HepG2 (cell line): ENCODE measurements around the gene FZD7. TPM values are rescaled to one million over a fixed set of nuclear protein-coding genes. Genes with fewer than 3 reads are reported as not detected.

Experiments used
- ATAC-seq: fragments of 200-7000 bp; cut with Tn5 transposase; 3 replicates; pipeline ENCODE4 v1.9.1; 2020; ENCODE audit warnings: mild to moderate bottlenecking, moderate library complexity
- BruUV-seq: library from RNA; stranded (reverse); fragments of 400-500 nt; replicated peaks from 2 replicates; lab custom pipeline; 2021; lab: Mats Ljungman, UMichigan
- CTCF ChIA-PET: fragments of 300-600 bp; formaldehyde crosslinking; extraction: SDS; loops from one replicate; lab custom pipeline; 2021; ENCODE audit warnings: low total read pairs, inconsistent platforms, low intra/inter-chr PET ratio; lab: Yijun Ruan, JAX
- POLR2A ChIA-PET: fragments of 350-600 bp; sonication (Branson Sonifier 250); formaldehyde crosslinking; loops from one replicate; lab custom pipeline; 2020; ENCODE audit warnings: antibody characterized with exemption, inconsistent platforms; lab: Yijun Ruan, JAX
- DNase-seq: peaks from one replicate; pipeline ENCODE4 v3.0.0-alpha.2; 2015; ENCODE audit warnings: low spot score
- FAIRE-seq: peaks from 3 replicates; lab custom pipeline; 2011; peaks lifted over from hg19 to GRCh38; lab: Jason Lieb, UNC
- H2AFZ ChIP-seq: one replicate; pipeline ENCODE4 v1.6.1; 2011; ENCODE audit warnings: low read length, inconsistent platforms
- H3K27ac ChIP-seq: fragments of 300-600 bp; 3 replicates; pipeline ENCODE4 v1.8.0; 2011; ENCODE audit warnings: mixed run types, mild to moderate bottlenecking, mixed read lengths, low read length, inconsistent platforms; ENCODE audit not compliant: insufficient read depth; ENCODE audit errors: extremely low read length
- H3K27me3 ChIP-seq, 2 experiments: fragments of 200-600 bp in 1 of 2; 2 replicates in 1 of 2; 3 replicates in 1 of 2; pipeline versions ENCODE4 v1.6.0 to v1.8.0; 2011; ENCODE audit warnings: low read length in 2 of 2, mild to moderate bottlenecking in 2 of 2, moderate library complexity in 2 of 2, inconsistent platforms in 1 of 2; ENCODE audit not compliant: insufficient read depth in 2 of 2, control insufficient read depth in 1 of 2
- H3K36me3 ChIP-seq, 2 experiments: fragments of 200-600 bp in 1 of 2; replicated peaks in 1 of 2; 2 replicates in 1 of 2; 3 replicates in 1 of 2; pipeline versions ENCODE4 v1.5.1 to v1.8.0; 2011; ENCODE audit warnings: low read length in 2 of 2, inconsistent platforms in 1 of 2; ENCODE audit not compliant: insufficient read depth in 2 of 2, control insufficient read depth in 1 of 2
- H3K4me1 ChIP-seq: 2 replicates; pipeline ENCODE4 v1.5.1; 2012; ENCODE audit warnings: low read length, inconsistent platforms; ENCODE audit not compliant: insufficient read depth
- H3K4me2 ChIP-seq: 2 replicates; pipeline ENCODE4 v1.6.0; 2011; ENCODE audit warnings: low read depth, low read length, inconsistent platforms
- H3K4me3 ChIP-seq, 3 experiments: fragments of 200-600 bp in 1 of 3; sonication (generic), shearing (Covaris generic) in 1 of 3; replicated peaks in 1 of 3; 2 replicates each; pipeline ENCODE4 v1.5.1; 2011 to 2016; ENCODE audit warnings: low read length in 3 of 3, inconsistent platforms in 2 of 3, low read depth in 2 of 3, mild to moderate bottlenecking in 2 of 3, control low read depth in 1 of 3, mixed read lengths in 1 of 3; ENCODE audit not compliant: insufficient read depth in 1 of 3
- H3K79me2 ChIP-seq: one replicate; pipeline ENCODE4 v1.6.1; 2011; ENCODE audit warnings: low read length, inconsistent platforms; ENCODE audit not compliant: insufficient read depth
- H3K9ac ChIP-seq: 2 replicates; pipeline ENCODE4 v1.6.0; 2011; ENCODE audit warnings: mild to moderate bottlenecking, low read depth, low read length, inconsistent platforms; ENCODE audit not compliant: insufficient read depth
- H3K9me3 ChIP-seq: 2 replicates; pipeline ENCODE4 v1.5.1; 2012; ENCODE audit warnings: mild to moderate bottlenecking, low read length
- H4K20me1 ChIP-seq: 2 replicates; pipeline ENCODE4 v1.6.0; 2011; ENCODE audit warnings: inconsistent platforms, mild to moderate bottlenecking, low read length, moderate library complexity; ENCODE audit not compliant: insufficient read depth
- ATF7-NPFF ChIP-seq: sonication (generic); formaldehyde crosslinking; IDR thresholded peaks from 2 replicates; pipeline ENCODE4 v1.8.1; 2023; ENCODE audit warnings: mild to moderate bottlenecking, low read depth, missing genetic modification reagents, moderate library complexity
- DR1 ChIP-seq: sonication (generic); formaldehyde crosslinking; IDR thresholded peaks from 2 replicates; pipeline ENCODE4 v1.8.0; 2021; ENCODE audit warnings: mild to moderate bottlenecking, missing genetic modification reagents, inconsistent platforms
- GABPA ChIP-seq, 2 experiments: IDR thresholded peaks; 2 replicates each; pipeline ENCODE4 v1.6.1; 2011 to 2016; ENCODE audit warnings: low read depth in 2 of 2, low read length in 1 of 2, missing biosample characterization in 1 of 2, missing genetic modification characterization in 1 of 2
- GFI1 ChIP-seq: sonication (generic); formaldehyde crosslinking; IDR thresholded peaks from 2 replicates; pipeline ENCODE4 v1.5.0; 2020; ENCODE audit warnings: missing genetic modification reagents, mild to moderate bottlenecking, borderline replicate concordance
- KLF12 ChIP-seq: sonication (generic); formaldehyde crosslinking; IDR thresholded peaks from 2 replicates; pipeline ENCODE4 v1.4.0; 2020; ENCODE audit warnings: missing genetic modification reagents, borderline replicate concordance
- KLF15 ChIP-seq: sonication (generic); formaldehyde crosslinking; IDR thresholded peaks from 2 replicates; pipeline ENCODE4 v1.8.1; 2023; ENCODE audit warnings: borderline replicate concordance, mild to moderate bottlenecking, inconsistent platforms, missing genetic modification reagents, mixed read lengths
- NCOA1 ChIP-seq: sonication (generic); formaldehyde crosslinking; IDR thresholded peaks from 2 replicates; pipeline ENCODE4 v1.9.0; 2021; ENCODE audit warnings: missing genetic modification reagents
- NFIB ChIP-seq: sonication (generic); formaldehyde crosslinking; IDR thresholded peaks from 2 replicates; pipeline ENCODE4 v1.9.0; 2021; ENCODE audit warnings: missing genetic modification reagents, mild to moderate bottlenecking, borderline replicate concordance
- PHB2 ChIP-seq: fragments of 450-650 bp; IDR thresholded peaks from 2 replicates; pipeline ENCODE4 v1.6.1; 2018; ENCODE audit not compliant: partially characterized antibody
- RBFOX2 ChIP-seq: fragments of 200-400 bp; formaldehyde crosslinking; IDR thresholded peaks from 2 replicates; pipeline ENCODE4 v1.6.1; 2017; ENCODE audit warnings: low read depth, mild to moderate bottlenecking, low read length
- SMARCC2 ChIP-seq: fragments of 450-650 bp; IDR thresholded peaks from 2 replicates; pipeline ENCODE4 v1.6.1; 2017; ENCODE audit warnings: antibody characterized with exemption, mild to moderate bottlenecking
- ZFX ChIP-seq: sonication (generic); formaldehyde crosslinking; IDR thresholded peaks from 2 replicates; pipeline ENCODE4 v1.4.0; 2020; ENCODE audit warnings: mild to moderate bottlenecking, low read depth, missing genetic modification reagents, moderate library complexity
- ZNF720 ChIP-seq: sonication (generic); formaldehyde crosslinking; IDR thresholded peaks from 2 replicates; pipeline ENCODE4 v1.4.0; 2020; ENCODE audit warnings: missing genetic modification reagents
- ZNF772 ChIP-seq: sonication (generic); formaldehyde crosslinking; IDR thresholded peaks from 2 replicates; pipeline ENCODE4 v1.5.0; 2020; ENCODE audit warnings: mild to moderate bottlenecking, missing genetic modification reagents
- WGBS: methylation state at CpG from one replicate; pipeline ENCODE4 v1.1.6; 2017; ENCODE audit warnings: low lambda C conversion rate; 5-methylcytosine and 5-hydroxymethylcytosine counted together
- in situ Hi-C: cut with HindIII; loops from 2 replicates; pipeline ENCODE4 v1.10.0; 2017; ENCODE audit warnings: low pct_unique_long_range_greater_than_20kb; ENCODE audit not compliant: extremely low pct_ligation_motif_present
- intact Hi-C: fragments of 100-400 bp; cut with micrococcal nuclease; formaldehyde crosslinking; loops from one replicate; pipeline ENCODE4 v1.10.0; 2022; ENCODE audit not compliant: unreplicated experiment
- polyA plus RNA-seq, 8 experiments: library from polyadenylated mRNA; depleted of rRNA in 3 of 8; stranded (reverse) in 7 of 8; unstranded in 1 of 8; fragments of >200 nt; fragmentation: Illumina TruSeq in 4 of 8; extraction: Trizol in 4 of 8; gene quantifications; 2 replicates each; pipeline versions ENCODE4 v1.2.1 to v1.2.3, GENCODE V29; 2011 to 2016; ENCODE audit warnings: low read depth in 4 of 8, missing spikeins in 1 of 8, mixed read lengths in 1 of 8; ENCODE audit not compliant: insufficient read depth in 1 of 8
- total RNA-seq, 5 experiments: library from RNA; depleted of rRNA; stranded (reverse); fragments of >200 nt; fragmentation: Illumina TruSeq; extraction: Trizol; gene quantifications; 2 replicates each; pipeline ENCODE4 v1.2.3, GENCODE V29; 2016; ENCODE audit warnings: low read depth in 1 of 5
- TF ChIP-seq, protein P1 (sequence below): sonication (generic); formaldehyde crosslinking; IDR thresholded peaks from 2 replicates; pipeline ENCODE4 v1.5.0; 2020; ENCODE audit warnings: mild to moderate bottlenecking, missing genetic modification reagents

Gene FZD7
- total and polyA plus RNA-seq, 2 of the 13 experiments (the other 11 are each of a cell fraction or from before 2014, with no cell fraction given), result 0.13 to 0.38 TPM

GRCh38 chr2:202061695-202062094, 28.0 kb downstream of the FZD7 start:
- WGBS, result 62% methylated on average over 2 of the region's 2 CpGs
- Histone ChIP-seq H3K4me3 (no peak overlapping the region), H3K27ac (no peak overlapping the region), H2AFZ (no peak overlapping the region), H3K36me3 (no peaks in the 10 kb centered on the region), H3K9ac (no peak overlapping the region), H3K79me2 (no peaks in the 10 kb centered on the region), H4K20me1 (no peaks in the 10 kb centered on the region), H3K27me3 (peaks cover 0 to 7% of the 10 kb centered on the region in 2 experiments; a peak in 2 of 5 replicates), H3K4me1 (no peaks in the 10 kb centered on the region), H3K4me2 (no peak overlapping the region), H3K9me3 (no peaks in the 10 kb centered on the region)
- DNase-seq, result no peak
- ATAC-seq, result no peak
- POLR2A ChIA-PET, result no interaction called here
- CTCF ChIA-PET, result no interaction called here
- BruUV-seq, result no TSS peak
- in situ Hi-C loops, result no loop called here
- intact Hi-C loops, result no loop called here
- TF ChIP-seq ZNF720 (no peak), KLF15 (CRISPR knock-in tag) (no peak), ZNF772 (CRISPR knock-in tag) (no peak), ZFX (CRISPR knock-in tag) (no peak), PHB2 (no peak), GFI1 (CRISPR knock-in tag) (no peak), RBFOX2 (no peak), NFIB (CRISPR knock-in tag) (no peak), NCOA1 (CRISPR knock-in tag) (no peak), GABPA (IDR thresholded peaks at IDR 0.05; ENCODE audit: low read depth, low read length) (no peak), GABPA (CRISPR knock-in tag; IDR thresholded peaks at IDR 0.05; ENCODE audit: low read depth) (no peak), DR1 (no peak), ATF7-NPFF (CRISPR knock-in tag) (no peak), SMARCC2 (no peak), KLF12 (CRISPR knock-in tag) (no peak)
- TF ChIP-seq, protein P1, sequence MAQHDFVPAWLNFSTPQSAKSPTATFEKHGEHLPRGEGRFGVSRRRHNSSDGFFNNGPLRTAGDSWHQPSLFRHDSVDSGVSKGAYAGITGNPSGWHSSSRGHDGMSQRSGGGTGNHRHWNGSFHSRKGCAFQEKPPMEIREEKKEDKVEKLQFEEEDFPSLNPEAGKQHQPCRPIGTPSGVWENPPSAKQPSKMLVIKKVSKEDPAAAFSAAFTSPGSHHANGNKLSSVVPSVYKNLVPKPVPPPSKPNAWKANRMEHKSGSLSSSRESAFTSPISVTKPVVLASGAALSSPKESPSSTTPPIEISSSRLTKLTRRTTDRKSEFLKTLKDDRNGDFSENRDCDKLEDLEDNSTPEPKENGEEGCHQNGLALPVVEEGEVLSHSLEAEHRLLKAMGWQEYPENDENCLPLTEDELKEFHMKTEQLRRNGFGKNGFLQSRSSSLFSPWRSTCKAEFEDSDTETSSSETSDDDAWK (CRISPR knock-in tag), result no peak
- no peak for FAIRE-seq
